HG03439 (cell line): ENCODE results near the gene RABGGTA.
A peak's percentile ranks its signal among the peaks of the same experiment; 100 is the strongest.

ENCODE experiments used
- ATAC-seq: cut with Tn5 transposase; IDR thresholded peaks from one replicate; pipeline ENCODE4 v1.9.1; 2021; ENCODE audit warnings: mild to moderate bottlenecking, moderate library complexity; ENCODE audit not compliant: unreplicated experiment

Gene RABGGTA

DNA sequence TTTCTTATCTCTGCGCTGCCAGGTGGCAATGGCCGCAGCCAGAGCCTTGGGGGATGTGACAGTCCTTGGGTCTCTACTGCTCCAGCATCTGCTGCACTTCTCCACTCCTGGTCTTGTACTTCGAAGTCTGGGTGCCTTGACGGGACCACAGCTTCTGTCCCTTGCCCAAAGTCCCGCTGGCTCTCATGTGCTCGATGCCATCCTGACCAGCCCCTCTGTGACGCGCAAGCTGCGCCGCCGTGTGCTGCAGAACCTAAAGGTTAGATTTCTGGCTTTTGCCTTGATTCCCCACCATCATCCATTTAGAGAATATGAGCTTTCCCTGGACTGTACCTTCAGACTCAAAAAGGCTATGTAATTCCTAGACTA is 32.6 kb upstream of the RABGGTA start:
- no peak for ATAC-seq

DNA sequence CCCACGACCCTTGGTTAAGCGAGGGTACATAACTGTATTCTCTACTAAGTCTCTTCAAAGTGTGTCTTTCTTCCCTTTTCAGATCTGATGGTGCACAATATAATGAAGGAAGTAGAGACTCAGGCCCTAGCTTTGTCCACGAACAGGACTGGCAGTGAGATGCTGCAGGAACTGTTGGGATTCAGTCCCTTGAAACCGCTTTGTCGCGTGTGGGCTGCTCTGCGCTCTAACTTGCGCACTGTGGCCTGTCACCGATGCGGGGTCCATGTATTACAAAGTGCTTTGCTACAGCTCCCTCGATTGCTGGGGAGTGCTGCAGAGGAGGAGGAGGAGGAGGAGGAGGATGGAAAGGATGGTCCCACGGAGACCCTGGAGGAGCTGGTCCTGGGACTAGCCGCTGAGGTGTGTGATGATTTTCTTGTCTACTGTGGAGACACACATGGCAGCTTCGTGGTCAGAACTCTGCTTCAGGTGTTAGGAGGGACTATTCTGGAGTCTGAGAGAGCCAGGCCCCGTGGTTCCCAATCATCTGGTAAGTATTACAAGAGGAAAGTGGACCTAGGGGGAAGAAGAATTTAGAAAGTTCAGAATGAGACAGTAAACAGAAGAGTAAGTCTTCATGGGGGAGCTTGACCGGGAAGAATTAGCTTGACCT is 29.1 kb upstream of the RABGGTA start:
- ATAC-seq: no peak

DNA sequence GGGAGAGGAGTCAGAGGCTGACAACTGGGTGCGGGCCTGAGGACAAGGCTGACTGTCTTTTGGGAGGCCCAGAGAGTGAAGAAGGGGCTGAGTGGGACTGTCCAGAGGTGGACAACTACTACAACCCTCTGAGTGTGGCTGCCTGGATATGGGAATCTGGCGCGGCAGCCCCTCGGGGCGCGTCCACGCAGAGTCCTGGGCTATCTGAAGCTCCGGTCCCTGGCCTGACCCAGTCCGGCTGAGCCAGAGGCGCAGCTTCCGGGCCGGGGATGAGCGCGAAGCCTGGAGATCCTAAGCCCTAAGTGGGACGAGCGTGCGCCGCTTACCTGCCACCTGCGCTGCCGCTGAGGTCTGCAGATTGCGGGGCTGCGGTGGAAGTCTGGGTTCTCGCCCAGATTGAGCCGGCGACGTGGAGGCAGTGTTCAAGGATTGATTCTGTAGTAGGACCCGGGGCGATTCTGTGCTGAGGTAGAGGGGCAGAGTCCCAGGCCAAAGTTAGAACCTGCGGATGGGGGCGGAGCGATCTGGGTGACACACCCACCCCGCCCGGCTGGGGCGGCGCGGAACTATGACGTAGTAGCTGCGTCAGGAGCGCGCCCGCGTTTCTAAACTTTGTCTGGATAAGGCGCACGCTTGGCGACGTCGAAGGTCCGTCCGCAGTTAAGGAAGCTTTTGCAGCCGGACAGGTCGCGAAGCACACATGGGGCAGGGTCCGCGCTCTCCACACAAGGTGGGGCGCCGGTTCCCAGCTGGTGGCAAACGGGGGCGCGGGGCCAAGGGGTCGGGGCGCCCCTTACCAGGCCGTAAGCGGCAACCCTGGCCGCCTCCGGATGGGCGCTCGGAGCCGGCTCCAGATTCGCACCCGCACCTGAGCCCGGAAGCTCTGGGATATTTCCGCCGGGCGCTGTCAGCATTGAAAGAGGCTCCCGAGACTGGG is 28.1 kb upstream of the RABGGTA start, which contains the start of the genes DHRS1 and NOP9:
TSS of gene DHRS1 (minus strand) at position 526 of the 937 bp plus-strand sequence. CDS start 674 bp downstream, outside the sequence.
TSS of gene NOP9 (plus strand) at position 596 of the 937 bp plus-strand sequence. CDS start at position 701, 105 bp downstream.
- peak; percentile 84 for ATAC-seq

DNA sequence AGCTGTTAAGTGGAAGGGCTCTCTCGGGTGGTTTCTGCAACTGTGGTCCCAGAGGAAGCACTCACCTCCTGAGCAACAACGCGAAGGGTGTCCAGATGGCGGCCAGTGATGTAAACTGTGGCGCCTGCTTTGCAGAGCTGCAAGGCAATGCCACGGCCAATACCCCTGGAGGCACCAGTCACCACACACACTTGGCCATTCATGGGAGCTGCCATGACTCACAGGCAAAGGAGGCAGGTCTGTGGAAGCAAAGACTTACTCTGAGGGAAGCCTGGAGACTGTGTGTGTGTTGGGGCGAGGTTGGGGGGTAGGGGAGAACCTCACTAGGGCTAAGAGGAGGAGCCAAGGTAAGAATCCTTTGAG is 27.5 kb upstream of the RABGGTA start:
- no peak for ATAC-seq

DNA sequence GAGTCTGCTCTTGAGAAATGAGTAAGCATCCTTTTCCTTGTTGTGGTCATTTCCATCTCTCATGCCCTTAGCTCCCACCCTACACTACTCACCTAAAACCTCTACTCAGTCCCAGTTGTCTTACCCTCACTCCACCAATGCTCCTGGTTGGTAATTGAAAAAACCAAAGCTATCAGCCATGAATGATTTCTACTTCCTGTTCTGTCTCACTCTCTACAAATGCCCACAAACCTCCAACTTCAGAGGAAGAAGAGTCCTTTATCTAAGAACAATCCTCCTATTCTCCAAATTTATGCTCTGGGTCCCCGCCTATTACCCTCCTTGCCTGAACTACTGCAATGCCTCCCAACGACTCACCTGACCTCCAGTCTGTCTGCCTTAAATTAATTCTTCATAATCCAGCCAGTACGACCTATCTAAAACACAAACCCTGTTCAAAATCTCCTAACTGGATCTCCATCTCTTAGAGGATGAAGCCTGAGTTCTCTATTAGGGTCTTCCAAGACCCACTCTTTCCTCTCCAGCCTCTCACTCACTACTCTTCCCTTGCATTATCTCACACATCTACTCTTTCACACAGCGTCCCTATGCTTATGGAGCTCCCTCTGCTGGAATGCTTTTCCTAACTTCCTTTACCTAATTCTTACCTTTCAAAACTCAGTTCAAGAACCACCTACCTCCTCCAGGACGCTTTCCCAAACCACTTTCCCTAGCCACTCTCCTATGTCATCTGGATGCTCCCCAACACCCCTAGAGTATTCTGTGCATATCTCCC is 26.0 kb upstream of the RABGGTA start:
- ATAC-seq: no peak

DNA sequence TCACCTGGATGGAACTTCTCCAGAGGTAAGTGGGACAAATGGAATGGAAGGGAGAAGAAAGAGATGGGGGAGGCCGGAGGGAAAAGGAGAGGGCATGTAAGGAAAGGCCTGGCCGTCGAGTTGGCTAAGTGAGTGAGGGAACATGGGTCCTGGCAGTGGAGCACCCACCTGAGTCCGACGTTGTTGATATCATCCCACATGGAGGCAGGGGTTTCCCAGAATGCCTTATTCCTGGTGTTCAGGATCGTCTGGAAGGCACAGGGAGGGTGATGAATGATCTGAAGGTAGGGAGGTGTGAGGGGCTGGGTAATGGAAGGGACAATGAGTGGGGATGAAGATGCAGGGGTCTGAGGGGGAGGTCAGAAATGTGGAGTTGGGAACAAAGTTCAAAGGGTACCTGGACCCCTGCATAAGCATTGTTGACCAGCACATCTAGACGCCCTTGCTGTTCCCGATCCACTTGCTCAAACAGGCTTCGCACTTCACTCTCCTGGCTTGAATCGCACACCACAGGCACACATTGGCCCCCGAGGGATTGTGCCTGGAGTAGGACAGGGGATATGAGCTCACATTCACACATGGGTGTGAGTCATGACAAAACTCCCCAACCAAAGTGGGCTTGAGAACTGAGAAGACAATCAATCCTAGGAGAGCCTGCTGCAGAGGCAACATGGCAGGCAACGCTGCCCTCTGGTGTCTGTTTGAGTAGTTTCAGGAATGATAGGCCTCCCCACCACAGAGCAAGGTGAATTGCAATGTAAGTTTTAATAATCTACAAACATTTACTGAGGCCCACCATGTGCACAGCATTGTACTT is 25.2 kb upstream of the RABGGTA start:
- peak; percentile 44 for ATAC-seq

DNA sequence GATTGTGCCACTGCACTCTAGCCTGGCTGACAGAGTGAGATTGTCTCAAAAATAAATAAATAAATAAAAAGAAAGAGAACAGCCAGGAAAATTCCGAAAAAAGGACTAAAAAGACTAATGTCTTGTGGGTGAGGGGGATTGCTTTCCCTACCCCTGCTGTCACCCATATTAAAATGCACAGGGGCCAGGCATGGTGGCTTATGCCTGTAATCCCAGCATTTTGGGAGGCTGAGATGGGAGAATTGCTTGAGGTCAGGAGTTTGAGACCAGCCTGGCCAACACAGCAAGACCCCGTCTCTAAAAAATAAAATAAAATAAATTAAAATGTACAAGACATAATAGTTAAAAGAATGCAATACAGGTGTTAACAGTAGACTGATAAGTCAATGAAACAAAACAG is 22.1 kb upstream of the RABGGTA start:
- ATAC-seq: no peak

DNA sequence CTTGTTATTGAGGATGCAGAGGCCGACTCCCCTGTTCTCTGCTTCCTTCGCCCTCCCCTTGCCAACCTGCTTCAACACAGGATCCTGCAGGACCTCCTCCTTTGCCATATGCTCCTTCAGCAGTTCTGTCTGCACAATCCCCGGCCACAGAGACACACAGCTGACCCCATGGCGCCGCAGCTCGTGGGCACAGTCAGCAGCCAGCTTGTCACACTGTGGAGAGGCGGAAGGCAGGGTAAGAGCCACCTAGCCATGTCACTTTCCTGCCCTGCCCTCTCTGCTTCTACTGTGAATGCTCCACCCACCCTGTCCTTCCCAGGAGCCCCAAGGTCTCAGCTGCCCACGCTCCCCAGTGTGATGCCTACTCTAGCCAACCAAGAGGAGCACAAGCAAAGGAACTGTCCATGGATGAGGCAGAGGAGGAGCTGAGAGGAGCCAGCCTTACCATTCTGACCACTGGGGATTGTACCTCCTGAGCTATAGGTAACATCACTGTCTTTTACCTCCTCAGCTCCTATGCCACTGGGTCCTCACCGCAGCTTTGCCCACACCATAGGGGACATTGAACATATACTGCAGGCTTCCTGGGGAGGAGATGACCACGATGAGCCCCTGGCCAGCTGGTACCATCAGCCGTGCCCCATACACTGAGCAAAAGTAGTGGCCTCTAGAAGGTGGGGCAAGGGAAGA is 20.9 kb upstream of the RABGGTA start:
- ATAC-seq: no peak

DNA sequence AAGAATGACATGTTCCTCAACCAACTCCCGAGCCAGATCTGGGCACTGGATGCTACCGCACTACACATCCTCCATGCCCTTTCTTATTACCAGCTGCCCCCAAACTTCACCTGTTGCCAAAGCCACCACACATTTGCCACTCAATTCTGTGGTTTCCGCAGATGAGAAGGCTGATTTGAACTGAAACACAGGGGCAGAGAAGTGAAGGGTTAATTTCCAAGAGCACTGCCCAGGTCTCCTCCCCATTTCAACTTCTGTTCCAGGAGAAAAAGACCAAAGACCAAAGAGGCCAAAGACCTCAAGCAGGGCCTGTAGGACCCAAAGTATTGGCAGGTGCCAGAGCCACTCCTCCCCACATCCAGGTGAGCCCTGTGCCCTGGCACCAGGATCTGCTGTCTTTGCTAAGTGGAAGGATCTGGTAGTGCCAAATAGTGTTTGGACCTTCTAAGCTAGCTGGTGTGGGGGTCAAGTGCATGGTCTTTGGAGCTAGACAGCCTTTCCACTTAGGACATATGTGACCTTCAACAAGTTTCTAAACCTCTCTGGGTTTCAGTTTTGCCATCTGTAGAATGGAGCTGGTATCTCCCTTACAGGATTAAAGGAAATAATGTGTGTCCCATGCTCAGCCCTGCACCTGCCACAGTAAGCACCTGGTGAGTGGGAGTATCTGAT is 20.2 kb upstream of the RABGGTA start:
- ATAC-seq: no peak

DNA sequence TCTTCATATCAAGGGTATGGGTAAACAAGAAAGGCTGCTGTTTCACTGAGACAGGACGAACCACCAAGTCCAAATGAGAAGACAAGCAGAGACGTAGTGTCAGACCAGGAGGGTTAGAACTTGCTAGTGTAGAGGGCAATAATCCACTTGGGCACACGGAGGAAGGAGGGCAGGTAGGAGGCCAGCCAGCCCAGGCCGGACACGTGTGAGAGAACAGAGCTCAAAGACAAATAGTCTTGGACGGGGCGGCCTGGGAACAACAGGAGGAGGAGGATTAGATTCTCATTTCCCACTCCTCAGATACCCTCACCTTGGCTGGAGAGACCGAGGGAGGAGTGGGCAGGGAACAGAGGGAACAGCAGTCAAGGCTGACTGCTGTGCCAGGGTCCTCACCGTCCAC is 19.3 kb upstream of the RABGGTA start:
- ATAC-seq: no peak

DNA sequence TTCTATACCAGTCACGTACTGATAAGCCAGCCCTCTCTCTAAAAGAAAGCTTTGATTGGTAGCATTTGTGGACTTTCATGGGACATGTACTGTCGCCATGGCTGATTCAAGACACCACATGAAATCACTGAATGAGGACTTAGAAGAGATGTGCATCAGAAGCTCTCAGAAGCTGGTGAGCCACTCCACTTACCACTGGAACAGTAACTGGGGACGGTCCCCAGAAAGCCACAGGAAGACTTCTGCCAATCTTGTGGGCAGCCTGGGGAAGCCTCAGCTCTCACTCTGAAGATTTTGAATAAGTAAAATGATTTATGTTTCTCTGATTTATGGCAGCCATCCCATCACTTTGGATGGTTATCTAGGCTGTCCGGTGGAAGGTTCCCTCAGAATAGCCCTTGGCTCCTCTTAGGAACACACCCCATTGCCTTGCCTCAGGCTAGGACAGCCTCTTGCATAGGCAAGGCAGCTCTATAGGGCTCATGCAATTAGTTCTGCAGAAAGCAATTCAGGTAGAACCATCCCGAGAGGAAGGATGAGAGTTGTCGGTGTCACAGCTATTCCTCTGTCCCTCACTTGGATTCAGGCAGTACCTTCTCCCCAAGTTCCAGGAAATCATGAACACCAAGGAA is 18.4 kb upstream of the RABGGTA start:
- no peak for ATAC-seq

DNA sequence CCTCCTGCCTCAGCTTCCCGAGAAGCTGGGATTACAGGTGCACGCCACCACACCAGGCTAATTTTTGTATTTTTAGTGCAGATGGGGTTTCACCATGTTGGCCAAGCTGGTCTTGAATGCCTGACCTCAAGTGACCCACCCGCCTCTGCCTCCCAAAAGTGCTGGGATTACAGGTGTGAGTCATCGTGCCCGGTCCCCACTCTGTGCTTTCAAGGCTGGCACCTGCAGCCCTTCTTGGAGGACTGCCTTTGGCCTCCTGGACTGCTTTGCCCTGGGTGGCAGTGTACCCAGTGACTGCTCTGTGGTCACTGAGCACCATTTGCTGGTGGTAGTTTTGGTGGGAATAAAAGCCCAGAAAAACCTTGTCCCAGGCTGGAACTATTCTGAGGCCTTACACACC is 15.6 kb upstream of the RABGGTA start:
- no peak for ATAC-seq

DNA sequence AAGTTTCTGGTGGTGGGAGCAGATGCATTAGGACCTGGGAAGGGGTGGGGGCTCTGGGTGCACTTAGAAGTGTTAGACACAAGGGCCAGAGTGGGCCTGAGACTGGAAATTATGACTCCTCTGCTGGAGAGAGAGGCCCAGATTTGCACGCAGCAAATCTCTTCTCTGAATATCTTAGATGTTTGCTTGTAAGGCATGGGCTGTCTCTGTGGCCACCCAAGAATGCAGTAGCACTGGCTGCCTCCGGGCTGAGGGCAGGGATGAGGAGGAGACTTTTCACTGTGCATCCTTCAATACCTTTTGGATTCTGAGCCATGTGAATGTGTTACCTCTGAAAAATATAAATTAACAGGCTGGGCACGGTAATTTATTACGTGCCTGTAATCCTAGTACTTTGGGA is 14.0 kb upstream of the RABGGTA start:
- no peak for ATAC-seq

DNA sequence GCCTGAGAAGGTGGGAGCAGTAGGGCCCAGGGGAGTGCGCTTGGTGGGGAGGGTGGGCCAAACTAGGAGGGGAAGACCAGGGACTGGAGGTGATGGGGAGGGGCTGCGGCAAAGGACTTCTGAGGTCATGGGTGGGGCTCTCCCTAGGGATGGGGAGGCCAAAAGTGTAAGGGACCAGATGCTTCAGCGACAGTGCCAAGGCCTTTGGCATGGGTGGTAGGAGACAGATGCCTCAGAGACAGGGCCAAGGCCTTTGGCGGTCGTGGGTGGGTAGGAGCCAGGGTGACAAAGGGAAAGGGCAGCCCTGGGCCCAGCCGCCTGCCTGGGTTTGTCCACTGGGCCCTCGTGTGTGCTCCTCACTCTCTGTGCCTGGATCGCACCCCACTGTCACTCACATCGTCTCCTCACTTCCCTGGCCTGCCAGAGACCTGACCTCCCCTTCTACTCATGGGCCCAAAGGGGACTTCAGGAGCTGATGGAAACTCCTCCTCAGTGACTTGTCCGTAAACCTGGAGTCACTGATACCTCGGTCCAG is 13.2 kb upstream of the RABGGTA start:
- ATAC-seq: no peak

DNA sequence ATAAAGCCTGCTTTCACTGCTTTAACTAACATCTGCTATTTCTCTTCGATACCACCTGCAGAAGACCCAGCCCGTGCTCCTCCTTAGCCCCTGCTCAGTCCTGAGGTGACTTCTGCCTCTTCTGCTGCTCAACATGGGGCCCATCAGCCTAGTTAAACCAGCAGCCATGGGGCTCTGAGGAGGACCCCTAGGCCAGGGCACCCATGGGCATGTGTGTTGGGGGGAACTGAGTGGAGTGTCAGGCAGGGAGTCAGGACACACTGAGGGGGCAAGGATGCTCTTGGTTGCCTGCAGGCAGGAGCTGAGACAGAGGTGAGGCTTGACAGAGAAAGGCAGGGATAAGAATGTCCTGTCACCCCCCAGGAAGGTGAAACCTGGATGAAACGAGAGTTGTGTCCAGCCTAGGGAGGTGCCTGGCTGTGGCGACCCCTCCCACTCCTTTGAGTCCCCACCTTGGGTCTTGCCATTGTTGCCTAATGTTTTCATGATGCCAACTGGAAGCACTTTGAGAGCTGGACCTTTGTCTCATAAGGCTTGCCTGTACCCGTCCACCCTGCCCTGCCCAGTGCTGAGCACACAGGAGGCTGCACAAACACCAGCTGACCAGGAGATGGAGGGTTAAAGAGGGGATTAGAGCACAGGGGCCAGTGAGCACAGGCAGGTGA is 12.5 kb upstream of the RABGGTA start:
- ATAC-seq: no peak

DNA sequence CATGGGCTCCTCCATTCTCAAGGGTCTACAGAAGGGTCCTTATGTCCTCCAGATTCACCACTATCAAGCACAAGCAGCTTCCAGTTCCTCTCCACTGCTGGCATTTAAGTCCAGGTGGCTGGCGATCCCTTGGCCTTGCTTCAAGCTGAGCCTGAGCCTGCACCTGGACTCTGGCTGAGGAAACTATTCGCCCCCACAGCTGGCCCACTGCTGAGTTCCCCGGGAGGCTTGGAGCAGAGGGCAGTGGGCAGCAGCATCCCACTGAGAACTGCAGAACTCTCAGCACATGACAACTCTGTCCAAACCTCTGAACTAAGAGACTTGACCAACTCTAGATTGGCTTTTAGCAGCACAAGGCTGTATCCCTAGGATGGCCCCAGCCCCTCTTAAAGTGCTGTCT is 11.3 kb upstream of the RABGGTA start:
- ATAC-seq: no peak

DNA sequence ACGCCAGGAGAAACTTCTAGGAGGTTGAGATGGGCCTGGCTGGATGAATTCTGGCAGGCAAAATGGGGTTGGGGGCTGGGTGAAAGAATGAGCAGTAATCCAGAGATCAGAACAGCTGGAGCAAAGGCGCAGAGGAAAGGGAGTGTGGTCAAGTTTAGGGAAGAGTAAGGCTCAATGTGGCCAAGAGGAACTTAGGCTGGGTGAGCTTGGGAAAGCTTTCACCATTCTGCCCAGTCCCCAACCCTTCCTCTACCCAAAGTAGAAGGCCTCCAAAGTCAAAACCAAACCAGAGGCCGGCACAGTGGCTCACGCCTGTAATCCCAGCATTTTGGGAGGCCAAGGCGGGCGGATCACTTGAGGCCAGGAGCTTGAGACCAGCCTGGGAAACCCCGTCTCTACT is 10.2 kb upstream of the RABGGTA start:
- ATAC-seq: no peak

DNA sequence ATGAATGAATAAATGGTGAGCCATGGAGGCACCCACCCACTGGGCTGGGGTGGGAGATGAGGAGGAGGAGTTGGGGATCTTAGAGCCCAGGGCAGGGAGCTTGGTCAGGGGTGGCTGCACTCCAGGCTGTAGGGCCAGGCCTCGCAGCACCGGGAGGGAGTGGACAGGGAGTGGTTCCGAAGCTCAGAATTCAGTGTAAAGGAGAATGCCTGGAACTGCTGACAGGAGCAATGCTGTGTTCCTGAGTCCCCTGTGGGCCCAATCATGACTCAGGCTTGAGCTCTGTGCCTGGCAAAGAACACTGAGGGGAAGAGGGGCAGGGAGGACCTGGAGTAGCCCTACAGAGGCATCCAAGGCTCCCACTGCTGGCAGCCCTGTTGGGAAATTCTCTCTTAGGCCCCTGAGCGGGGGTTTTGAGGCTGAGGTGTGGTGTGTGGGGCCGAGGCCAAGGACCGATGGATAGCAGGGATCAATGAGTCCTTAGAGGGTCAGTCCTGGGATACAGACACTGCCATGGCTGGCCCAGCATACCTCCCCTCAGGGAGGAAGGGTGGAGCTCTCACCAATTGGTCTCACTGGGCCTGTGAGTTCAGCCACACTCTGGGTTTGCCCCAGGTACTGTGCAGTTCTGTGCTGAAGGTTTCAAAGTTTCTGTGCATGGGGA is 9.5 kb upstream of the RABGGTA start:
- ATAC-seq: no peak
